AG08396 (cell line): Measurements from ENCODE around the gene WDR38.
A peak's percentile ranks its signal among the peaks of the same experiment; 100 is the strongest.

Source experiments
- DNase-seq: peaks from one replicate; pipeline ENCODE4 v3.0.0; 2012; ENCODE audit warnings: low spot score, mixed read lengths

The WDR38 gene

GRCh38 chr9:124858330-124859046 lies 5.2 kb downstream of the WDR38 start:
- DNase-seq: no peak

DNA sequence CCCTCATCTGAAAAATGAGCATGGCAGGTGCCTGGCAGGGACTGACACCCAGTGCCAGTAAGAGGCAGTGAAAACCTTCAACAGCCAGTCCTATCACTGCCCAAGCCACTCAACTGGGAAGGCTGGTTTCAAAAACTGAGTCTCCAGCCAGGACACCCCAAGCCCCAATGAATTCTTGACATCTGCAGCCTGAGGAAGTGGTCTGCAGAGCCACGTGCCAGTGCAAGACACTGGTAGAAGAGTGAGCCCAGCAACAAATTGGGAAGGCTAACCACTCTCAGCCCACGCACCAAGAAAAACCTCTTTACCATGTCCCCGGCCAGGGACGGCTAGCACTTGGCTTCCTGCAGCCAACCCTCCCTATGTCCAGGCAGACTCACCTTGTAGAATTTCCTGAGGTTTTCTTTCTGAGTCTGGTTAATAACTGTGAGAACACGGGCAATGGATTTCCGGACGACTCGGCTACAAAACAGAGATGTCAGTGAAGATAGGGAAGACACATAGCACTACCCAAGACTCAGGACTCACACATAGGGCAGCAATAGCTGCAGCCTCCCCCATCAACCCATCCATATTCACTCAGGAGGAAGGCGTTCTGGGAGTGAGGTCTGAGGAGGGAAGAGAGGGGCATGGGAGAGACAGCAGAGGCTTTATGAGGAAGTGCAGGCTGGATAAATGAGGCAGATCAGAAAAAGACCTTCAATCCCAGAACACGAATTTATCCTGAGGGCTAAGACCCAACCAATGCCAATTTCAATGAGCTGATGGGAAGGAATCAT lies 6.7 kb downstream of the WDR38 start:
- no peak for DNase-seq

DNA sequence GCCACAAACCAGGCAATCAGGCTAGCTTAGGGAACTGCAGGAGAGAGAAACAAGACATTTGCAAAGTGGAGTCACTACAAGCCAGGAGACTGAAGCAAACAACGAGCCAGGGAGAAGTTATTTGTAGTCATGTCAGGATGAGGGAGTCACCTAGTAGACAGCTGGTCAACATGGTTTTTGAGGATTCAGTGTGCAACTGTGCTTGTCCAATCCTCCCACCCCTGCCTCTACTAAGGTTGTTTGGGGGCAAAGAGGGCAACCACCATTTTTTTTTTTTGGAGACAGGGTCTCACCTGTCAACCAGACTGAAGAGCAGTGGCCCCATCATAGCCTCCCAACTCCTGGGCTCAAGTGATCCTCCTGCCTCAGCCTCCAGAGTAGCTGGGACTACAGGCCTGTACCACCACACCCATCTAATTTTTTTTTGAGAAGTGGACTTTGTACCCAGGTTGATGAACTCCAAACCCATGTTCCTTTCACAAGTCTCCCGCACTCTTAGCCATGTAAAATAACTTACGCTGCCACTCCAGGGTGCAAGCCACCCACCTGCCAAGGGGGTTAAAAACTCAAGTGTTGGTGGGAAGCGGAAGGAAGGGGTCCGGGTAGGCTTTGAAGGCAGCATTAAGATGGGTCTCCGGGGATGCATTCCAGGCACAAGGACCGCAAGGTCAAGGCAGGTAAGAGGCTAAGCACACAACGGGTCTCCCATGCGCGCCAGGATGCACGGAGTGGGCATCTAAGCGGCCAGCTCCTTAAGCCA lies 7.5 kb downstream of the WDR38 start:
- DNase-seq: no peak

DNA sequence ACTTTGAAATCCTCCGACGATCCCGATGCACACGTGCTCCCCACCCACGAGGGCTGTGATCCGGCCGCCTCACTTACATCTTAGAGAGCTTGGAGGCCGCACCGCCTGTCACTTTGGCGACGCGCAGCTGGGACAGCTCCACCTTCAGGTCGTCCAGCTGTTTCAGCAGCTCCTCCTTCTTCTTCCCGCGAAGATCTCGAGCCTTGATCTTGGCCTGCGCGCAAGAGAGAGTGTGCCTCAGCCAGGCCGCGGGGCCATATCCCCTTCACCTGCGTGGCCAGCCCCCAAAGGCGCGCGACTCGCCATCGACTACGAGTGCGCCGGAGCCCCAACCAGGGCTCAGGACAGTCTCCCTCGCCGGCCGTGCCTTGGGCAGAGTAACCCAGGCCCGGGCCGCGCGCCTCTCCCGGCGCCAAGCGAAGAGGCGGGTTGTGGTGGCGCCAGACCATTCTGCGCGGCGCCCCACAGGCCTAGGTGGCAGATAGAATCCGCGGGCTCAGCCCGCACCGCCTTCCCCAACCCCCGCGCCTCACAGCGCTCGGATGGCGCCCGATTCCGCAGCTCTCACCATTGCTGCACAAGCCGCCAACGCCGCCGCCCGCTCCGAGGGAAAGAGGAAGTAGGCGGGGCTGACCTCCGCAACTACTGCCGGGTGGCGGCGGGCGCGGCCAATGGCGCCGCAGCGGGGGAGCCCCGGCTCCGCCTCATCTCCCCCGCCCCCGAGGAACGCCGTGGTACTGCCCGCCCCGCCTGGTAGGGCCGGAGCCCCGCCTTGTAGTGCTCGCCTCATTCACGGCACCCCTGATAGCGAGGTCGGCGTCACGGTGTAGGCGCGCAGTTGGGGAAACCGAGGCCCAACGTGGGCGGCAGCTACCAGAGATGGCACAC lies 8.3 kb downstream of the WDR38 start, which contains the start of the genes ARPC5L and RPL35:
ARPC5L (plus strand) TSS at position 789 of the 888 bp plus-strand sequence. CDS start 7,161 bp downstream, outside the sequence.
RPL35 (minus strand) TSS at position 616 of the 888 bp plus-strand sequence; CDS start at position 571, 45 bp downstream.
- DNase-seq: peak; percentile 99

GRCh38 chr9:124863371-124863871 lies 10.2 kb downstream of the WDR38 start:
- DNase-seq: no peak

DNA sequence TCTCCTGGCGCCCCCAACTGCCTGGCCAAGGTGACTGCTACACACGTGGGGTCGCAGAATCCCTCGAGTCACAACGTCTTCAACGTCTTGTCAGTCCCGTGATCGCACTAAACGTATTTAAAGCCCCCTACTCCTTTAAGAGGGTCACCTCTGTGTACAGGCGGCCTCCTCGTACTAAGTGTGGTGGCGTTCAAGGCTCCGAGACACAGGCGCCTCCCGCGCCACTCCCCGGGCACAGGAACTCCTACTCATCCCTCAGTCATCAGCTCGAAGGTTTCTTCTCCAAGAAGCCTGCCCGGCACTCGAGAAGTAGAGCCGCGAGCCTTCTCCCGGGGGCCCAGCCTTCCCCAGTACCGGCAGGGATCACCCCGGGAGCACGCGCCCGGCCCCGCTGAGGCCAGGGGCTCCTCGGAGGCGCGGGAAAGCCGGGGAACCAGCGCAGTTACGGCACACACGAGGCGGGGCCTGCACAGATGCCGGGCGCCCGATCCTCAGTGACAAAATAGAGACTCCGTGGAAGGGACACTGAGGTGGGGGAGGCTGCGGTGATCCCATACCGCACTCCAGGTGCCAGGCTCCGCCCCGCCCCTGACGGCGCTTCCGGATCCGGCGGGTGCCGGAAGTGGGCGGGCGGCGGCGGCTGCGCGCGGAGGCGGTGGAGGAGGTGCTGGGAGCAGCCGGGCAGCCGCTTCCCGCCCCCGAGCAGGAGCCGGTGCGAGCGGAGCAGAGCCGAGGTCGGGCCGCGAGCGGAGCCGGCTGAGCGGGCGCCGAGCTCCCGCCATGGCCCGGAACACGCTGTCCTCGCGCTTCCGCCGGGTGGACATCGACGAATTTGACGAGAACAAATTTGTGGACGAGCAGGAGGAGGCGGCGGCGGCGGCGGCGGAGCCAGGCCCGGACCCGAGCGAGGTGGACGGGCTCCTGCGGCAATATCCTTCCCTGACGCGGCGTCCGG lies 15.5 kb downstream of the WDR38 start:
- peak; percentile 97 for DNase-seq

GRCh38 chr9:124869466-124869985 lies 16.3 kb downstream of the WDR38 start:
- DNase-seq: peak; percentile 51

DNA sequence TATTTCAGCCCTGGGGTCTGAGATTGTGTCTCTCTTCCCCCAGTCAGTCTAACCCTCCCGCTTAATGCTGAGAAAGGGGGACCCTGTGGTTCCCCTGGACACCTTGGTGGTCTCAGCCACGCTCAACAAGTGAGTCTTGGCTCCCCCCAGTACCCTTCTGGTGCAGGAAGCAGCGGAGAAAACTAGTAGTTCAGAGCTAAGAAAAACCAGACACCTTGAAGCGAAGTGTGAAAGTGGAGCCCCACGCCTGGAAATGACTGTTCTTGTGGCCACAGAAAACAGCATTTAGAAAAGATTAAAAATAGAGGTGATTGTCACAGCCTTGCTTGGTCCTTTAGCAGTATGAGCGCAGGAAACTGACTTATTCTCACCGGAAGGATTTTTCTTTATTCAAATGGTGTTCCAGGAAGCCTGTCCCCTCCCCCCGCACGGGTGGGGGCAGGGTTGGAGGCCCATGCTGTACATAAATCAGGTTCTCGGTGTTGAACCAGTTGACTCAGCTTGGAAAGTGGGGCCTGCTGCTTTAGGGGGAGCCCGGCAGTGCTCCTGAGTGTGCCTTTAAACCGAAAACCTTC lies 16.8 kb downstream of the WDR38 start:
- peak; percentile 29 for DNase-seq

DNA sequence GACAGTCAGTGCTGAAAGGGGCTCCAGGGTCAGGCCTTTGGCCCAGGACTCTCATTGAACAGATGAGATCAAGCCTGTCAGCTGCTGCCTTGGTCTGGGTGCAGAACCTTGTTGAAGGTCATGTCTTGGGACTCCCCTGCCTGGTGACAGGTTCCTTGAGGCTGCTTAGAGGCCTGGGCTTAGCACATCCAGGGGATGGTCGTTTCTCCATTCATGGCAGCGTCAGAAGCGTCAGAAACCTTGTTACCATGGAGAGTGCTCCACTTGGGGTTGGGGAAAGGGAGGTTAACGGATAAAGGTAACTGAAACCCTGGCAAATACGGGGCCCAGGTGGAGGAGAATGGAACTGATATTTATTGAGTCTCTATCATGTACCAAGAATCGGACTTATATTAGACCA lies 17.5 kb downstream of the WDR38 start:
- no peak for DNase-seq

GRCh38 chr9:124871156-124871561 lies 17.9 kb downstream of the WDR38 start:
- no peak for DNase-seq

GRCh38 chr9:124873664-124874063 lies 20.4 kb downstream of the WDR38 start:
- no peak for DNase-seq

GRCh38 chr9:124875501-124875900 lies 22.2 kb downstream of the WDR38 start:
- DNase-seq: no peak

DNA sequence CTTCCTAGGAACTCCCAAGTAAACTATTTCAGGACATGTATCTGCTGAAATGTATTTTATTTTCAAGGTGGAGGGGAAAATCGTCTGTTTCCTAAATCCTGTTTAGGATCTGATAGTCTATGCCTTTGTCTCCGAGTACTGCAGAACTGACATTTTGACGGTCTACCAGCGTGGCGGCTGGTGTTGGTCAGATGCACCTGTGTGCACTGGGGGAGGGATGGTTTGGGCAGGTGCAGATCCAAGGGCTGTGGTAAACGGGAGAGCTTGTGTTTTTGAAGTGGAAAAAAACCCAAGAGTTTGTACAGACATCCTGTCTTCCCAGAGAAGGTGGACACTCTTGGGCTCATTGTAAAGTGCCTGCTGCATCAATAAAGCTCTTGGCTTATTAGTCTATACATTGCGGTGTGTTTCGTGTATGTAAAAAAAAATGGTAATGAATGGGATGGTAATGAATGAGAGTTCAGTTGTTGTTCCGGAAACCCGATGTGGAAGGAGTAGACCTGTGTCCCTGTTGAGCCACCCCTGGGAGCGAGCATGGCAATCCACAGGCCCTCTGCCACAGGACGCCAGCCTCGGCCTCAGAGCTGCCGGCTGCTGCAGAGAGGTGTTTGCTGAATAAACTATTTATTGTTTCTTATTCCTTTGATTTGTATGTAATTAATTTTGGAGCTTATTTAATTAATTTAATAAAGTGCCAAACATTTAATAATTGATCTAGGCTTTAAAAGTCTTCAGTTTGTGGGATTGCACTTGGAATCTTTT lies 23.9 kb downstream of the WDR38 start:
- no peak for DNase-seq

- no peak for DNase-seq
Measured at GRCh38 chr9:124878021-124878420, 24.8 kb downstream of the WDR38 start.

- no peak for DNase-seq
Measured at GRCh38 chr9:124878518-124878917, 25.3 kb downstream of the WDR38 start.

- DNase-seq: no peak
Measured at GRCh38 chr9:124879226-124879625, 26.0 kb downstream of the WDR38 start.

DNA sequence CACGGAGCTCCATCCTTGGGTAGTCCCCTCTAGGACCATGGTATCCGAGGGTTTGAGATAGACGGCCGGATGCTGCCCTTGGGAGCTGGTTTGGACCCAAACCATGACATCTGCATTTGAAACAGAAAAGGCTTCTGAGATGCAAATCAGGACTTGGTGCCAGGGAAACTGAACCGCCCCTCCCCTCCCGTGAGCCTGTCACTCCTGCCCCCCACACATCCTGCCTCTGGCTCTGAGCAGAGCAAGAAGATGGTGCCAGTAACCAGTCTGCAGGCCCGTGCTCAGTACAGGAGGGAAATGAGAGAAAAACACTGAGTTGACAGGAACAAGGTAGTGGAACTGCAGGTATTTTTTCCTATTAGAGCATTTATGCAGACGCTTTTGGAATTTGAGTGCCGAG lies 27.2 kb downstream of the WDR38 start:
- no peak for DNase-seq

DNA sequence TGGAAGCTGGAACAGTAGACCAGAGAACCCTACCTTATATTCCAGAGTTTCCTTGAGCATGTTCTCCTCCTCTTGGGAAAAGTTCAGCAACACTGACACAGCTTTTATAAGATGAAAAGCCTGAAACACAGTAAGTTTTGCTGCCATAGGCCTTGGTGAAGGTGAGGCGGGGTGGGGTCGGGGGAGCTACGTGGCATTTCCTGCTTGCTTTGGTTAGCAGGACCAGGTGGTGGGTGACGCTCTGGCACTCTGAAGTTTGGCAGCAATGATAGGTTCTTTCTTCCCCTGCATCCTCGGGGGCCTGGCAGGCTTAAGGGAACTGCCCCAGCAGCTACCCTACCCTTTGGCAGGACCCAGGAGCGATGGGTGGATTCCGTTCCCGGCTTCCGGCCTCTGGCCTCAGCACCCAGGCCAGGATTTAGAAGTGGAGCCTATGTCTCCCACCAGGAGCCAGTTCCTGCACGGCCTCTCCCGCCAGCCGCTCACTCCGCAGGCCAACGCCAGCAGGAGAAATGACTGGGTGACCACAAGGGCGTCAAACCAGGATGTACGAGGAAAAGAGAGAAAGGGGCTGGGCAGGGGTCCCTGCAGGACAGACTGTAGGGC lies 28.0 kb downstream of the WDR38 start:
- DNase-seq: no peak
